K562 (cell line): ENCODE results near the gene ASCL2. TPM values are rescaled to one million over a fixed set of nuclear protein-coding genes. Genes with fewer than 3 reads are reported as not detected.
A peak's percentile ranks its signal among the peaks of the same experiment; 100 is the strongest.
"Not testable (repeated sequence)": the region's sequence is repeated elsewhere in the genome, so short reads cannot be mapped to it uniquely, and the experiment has no call there.

Source experiments
- ATAC-seq: fragments of 200-7000 bp; cut with Tn5 transposase; 3 replicates; pipeline ENCODE4 v1.9.1; 2020; ENCODE audit warnings: moderate library complexity
- BruUV-seq: library from RNA; stranded (reverse); fragments of 400-500 nt; replicated peaks from 2 replicates; lab custom pipeline; 2021; lab: Mats Ljungman, UMichigan
- CTCF ChIA-PET: fragments of 300-600 bp; formaldehyde crosslinking; extraction: SDS; loops from one replicate; lab custom pipeline; 2021; ENCODE audit warnings: low intra/inter-chr PET ratio; lab: Yijun Ruan, JAX
- POLR2A ChIA-PET: fragments of 300-600, 350-650 bp; sonication (Branson Sonifier 250); formaldehyde crosslinking; extraction: SDS; loops from one replicate; lab custom pipeline; 2021; ENCODE audit warnings: antibody characterized with exemption, inconsistent platforms; lab: Yijun Ruan, JAX
- DNase-seq, 4 experiments: peaks; one replicate each; pipeline versions ENCODE4 v3.0.0 to v3.0.0-alpha.2; 2011 to 2018; ENCODE audit warnings: low spot score in 3 of 4, mixed read lengths in 3 of 4; ENCODE audit errors: extremely low read depth in 1 of 4
- FAIRE-seq: peaks from 2 replicates; lab custom pipeline; 2011; peaks lifted over from hg19 to GRCh38; lab: Jason Lieb, UNC
- H2AFZ ChIP-seq: 2 replicates; pipeline ENCODE4 v1.6.0; 2011; ENCODE audit warnings: low read depth, low read length, control low read depth, inconsistent platforms
- H3K27ac ChIP-seq: fragments of 200-600 bp; 3 replicates; pipeline ENCODE4 v1.8.0; 2011; ENCODE audit warnings: low read depth, mild to moderate bottlenecking, control low read depth, inconsistent platforms, low read length, moderate library complexity, mixed read lengths; ENCODE audit errors: extremely low read depth
- H3K27me3 ChIP-seq, 2 experiments: fragments of 300-600 bp in 1 of 2; 2 replicates in 1 of 2; 3 replicates in 1 of 2; pipeline versions ENCODE4 v1.6.0 to v1.8.0; 2011; ENCODE audit warnings: inconsistent platforms in 2 of 2, low read length in 2 of 2, mild to moderate bottlenecking in 1 of 2, mixed read lengths in 1 of 2, moderate library complexity in 1 of 2; ENCODE audit not compliant: control insufficient read depth in 2 of 2, insufficient read depth in 2 of 2
- H3K36me3 ChIP-seq: fragments of 300-600 bp; 3 replicates; pipeline ENCODE4 v1.8.0; 2011; ENCODE audit warnings: mild to moderate bottlenecking, low read length, inconsistent platforms; ENCODE audit not compliant: control insufficient read depth, insufficient read depth
- H3K4me1 ChIP-seq, 2 experiments: fragments of 200-600 bp in 1 of 2; replicated peaks in 1 of 2; 2 replicates in 1 of 2; 3 replicates in 1 of 2; pipeline versions ENCODE4 v1.5.1 to v1.8.0; 2011; ENCODE audit warnings: inconsistent platforms in 2 of 2, low read length in 2 of 2, mild to moderate bottlenecking in 1 of 2, mixed read lengths in 1 of 2, moderate library complexity in 1 of 2; ENCODE audit not compliant: control insufficient read depth in 2 of 2, insufficient read depth in 2 of 2
- H3K4me2 ChIP-seq: 2 replicates; pipeline ENCODE4 v1.6.1; 2011; ENCODE audit warnings: low read length, control low read depth, inconsistent platforms, mixed read lengths; ENCODE audit not compliant: insufficient read depth
- H3K4me3 ChIP-seq: fragments of 200-600 bp; sonication (generic), shearing (Covaris generic); 2 replicates; pipeline ENCODE4 v1.5.1; 2016; ENCODE audit warnings: control low read depth, inconsistent platforms
- H3K79me2 ChIP-seq: fragments of 200-600 bp; 3 replicates; pipeline ENCODE4 v1.8.0; 2011; ENCODE audit warnings: low read length, inconsistent platforms; ENCODE audit not compliant: control insufficient read depth, insufficient read depth
- H3K9ac ChIP-seq, 2 experiments: 2 replicates each; pipeline versions ENCODE4 v1.6.0 to v1.6.1; 2011; ENCODE audit warnings: low read depth in 2 of 2, low read length in 2 of 2, control low read depth in 1 of 2, inconsistent platforms in 1 of 2, mild to moderate bottlenecking in 1 of 2, mixed read lengths in 1 of 2; ENCODE audit not compliant: insufficient read depth in 1 of 2
- H3K9me1 ChIP-seq: one replicate; pipeline ENCODE4 v1.6.0; 2011; ENCODE audit warnings: inconsistent platforms, mild to moderate bottlenecking, low read length, moderate library complexity; ENCODE audit not compliant: control insufficient read depth, insufficient read depth
- H3K9me3 ChIP-seq: replicated peaks from 2 replicates; pipeline ENCODE4 v1.5.1; 2011; ENCODE audit warnings: low read depth, low read length, inconsistent platforms; ENCODE audit not compliant: control insufficient read depth, insufficient read depth
- H4K20me1 ChIP-seq: replicated peaks from 2 replicates; pipeline ENCODE4 v1.6.1; 2011; ENCODE audit warnings: low read length, inconsistent platforms, mixed read lengths; ENCODE audit not compliant: control insufficient read depth, insufficient read depth
- CAMTA2 ChIP-seq: fragments of 250-450 bp; sonication (Bioruptor Pico); conservative IDR thresholded peaks from 2 replicates; pipeline ENCODE4 v1.5.1; 2022
- MED1 ChIP-seq: sonication (generic); formaldehyde crosslinking; IDR thresholded peaks from 2 replicates; pipeline ENCODE4 v1.8.1; 2023; ENCODE audit warnings: missing genetic modification reagents, borderline replicate concordance
- PHF20 ChIP-seq: fragments of 450-650 bp; IDR thresholded peaks from 2 replicates; pipeline ENCODE4 v1.6.1; 2018; ENCODE audit not compliant: partially characterized antibody
- RBM22 ChIP-seq: fragments of 200-400 bp; formaldehyde crosslinking; IDR thresholded peaks from 2 replicates; pipeline ENCODE4 v1.6.1; 2018; ENCODE audit warnings: low read length, low read depth; ENCODE audit not compliant: poor library complexity, severe bottlenecking
- SNIP1 ChIP-seq: fragments of 450-650 bp; IDR thresholded peaks from 2 replicates; pipeline ENCODE4 v1.7.1; 2017; ENCODE audit warnings: low read depth, mild to moderate bottlenecking
- WGBS: fragments of 100-300 bp; shearing (Covaris generic); methylation state at CpG from one replicate; pipeline ENCODE4 v1.1.6; 2016; ENCODE audit warnings: low coverage, mixed read lengths; ENCODE audit not compliant: insufficient coverage; ENCODE audit errors: missing lambda C conversion rate; 5-methylcytosine and 5-hydroxymethylcytosine counted together
- in situ Hi-C: fragments of 300-500 bp; cut with MboI; formaldehyde crosslinking; loops from 4 replicates; pipeline ENCODE4 v1.15.0; 2018; ENCODE audit warnings: inconsistent platforms, mixed read lengths
- intact Hi-C: fragments of 100-400 bp; cut with micrococcal nuclease; formaldehyde crosslinking; loops from 2 replicates; pipeline ENCODE4 v1.14.2; 2022
- polyA plus RNA-seq, 8 experiments: library from polyadenylated mRNA; depleted of rRNA in 4 of 8; stranded (reverse) in 5 of 8; unstranded in 3 of 8; fragments of >200 nt; fragmentation: Nextera tagmentation in 2 of 8; fragmentation: Illumina TruSeq in 1 of 8; extraction: Ambion mirVana in 2 of 8; extraction: Trizol in 1 of 8; gene quantifications; 2 replicates each; pipeline versions ENCODE4 v1.2.1 to v1.2.3, GENCODE V29; 2011 to 2014; ENCODE audit warnings: inconsistent platforms in 1 of 8, missing spikeins in 1 of 8
- total RNA-seq, 7 experiments: library from RNA; depleted of rRNA in 6 of 7; stranded (reverse); fragments of >200 nt in 6 of 7; fragmentation: Illumina TruSeq in 2 of 7; extraction: Trizol in 2 of 7; gene quantifications; 2 replicates each; pipeline versions ENCODE4 v1.2.1 to v1.2.3, GENCODE V29; 2011 to 2021; ENCODE audit warnings: low replicate concordance in 1 of 7
- TF ChIP-seq, protein P1 (sequence below): sonication (generic); formaldehyde crosslinking; IDR thresholded peaks from 2 replicates; pipeline ENCODE4 v1.8.1; 2023; ENCODE audit warnings: mild to moderate bottlenecking, missing genetic modification reagents
- TF ChIP-seq, protein P2 (sequence below): sonication (generic); formaldehyde crosslinking; IDR thresholded peaks from 2 replicates; pipeline ENCODE4 v1.8.0; 2022; ENCODE audit warnings: mild to moderate bottlenecking, missing genetic modification reagents

ASCL2 gene
- total and polyA plus RNA-seq, 9 of the 15 experiments (the other 6 are each of a cell fraction or from before 2014, with no cell fraction given): 0.11 to 1.4 (median 0.36) TPM; not detected in 2

DNA sequence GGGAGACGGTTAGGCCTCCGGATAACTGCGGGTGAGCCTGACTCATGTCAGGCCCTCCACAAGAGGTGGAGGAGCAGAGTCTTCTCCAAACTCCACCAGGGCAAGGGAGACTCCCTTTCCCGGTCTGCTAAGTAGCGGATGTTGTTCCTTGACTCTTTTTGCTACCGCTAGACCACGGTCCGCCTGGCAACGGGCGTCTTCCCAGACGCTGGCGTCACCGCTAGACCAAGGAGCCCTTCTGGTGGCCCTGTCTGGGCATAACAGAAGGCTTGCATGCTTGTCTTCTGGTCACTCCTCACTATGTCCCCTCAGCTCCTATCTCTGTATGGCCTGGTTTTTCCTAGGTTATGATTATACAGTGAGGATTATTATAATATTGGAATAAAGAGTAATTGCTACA is 16.0 kb upstream of the ASCL2 start:
- ATAC-seq, in situ Hi-C loops, H4K20me1 ChIP-seq, CTCF ChIA-PET, POLR2A ChIA-PET, H3K4me2 ChIP-seq, FAIRE-seq, intact Hi-C loops, H3K27ac ChIP-seq, DNase-seq, H3K4me3 ChIP-seq, H3K36me3 ChIP-seq, H3K9me3 ChIP-seq, H2AFZ ChIP-seq, H3K9me1 ChIP-seq, H3K79me2 ChIP-seq, BruUV-seq, H3K9ac ChIP-seq: not testable (repeated sequence)
- TF ChIP-seq, protein P1, sequence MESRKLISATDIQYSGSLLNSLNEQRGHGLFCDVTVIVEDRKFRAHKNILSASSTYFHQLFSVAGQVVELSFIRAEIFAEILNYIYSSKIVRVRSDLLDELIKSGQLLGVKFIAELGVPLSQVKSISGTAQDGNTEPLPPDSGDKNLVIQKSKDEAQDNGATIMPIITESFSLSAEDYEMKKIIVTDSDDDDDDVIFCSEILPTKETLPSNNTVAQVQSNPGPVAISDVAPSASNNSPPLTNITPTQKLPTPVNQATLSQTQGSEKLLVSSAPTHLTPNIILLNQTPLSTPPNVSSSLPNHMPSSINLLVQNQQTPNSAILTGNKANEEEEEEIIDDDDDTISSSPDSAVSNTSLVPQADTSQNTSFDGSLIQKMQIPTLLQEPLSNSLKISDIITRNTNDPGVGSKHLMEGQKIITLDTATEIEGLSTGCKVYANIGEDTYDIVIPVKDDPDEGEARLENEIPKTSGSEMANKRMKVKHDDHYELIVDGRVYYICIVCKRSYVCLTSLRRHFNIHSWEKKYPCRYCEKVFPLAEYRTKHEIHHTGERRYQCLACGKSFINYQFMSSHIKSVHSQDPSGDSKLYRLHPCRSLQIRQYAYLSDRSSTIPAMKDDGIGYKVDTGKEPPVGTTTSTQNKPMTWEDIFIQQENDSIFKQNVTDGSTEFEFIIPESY (CRISPR knock-in tag): peak; percentile 55; the same call in 1 of the 2 replicates
- peaks cover 14 to 21% of the 10 kb centered on the region in 2 experiments for H3K4me1 ChIP-seq
- 79% methylated on average over 9 of the region's 13 CpGs for WGBS
- peaks cover 0 to 20% of the 10 kb centered on the region in 2 experiments; a peak in 2 of 5 replicates for H3K27me3 ChIP-seq

DNA sequence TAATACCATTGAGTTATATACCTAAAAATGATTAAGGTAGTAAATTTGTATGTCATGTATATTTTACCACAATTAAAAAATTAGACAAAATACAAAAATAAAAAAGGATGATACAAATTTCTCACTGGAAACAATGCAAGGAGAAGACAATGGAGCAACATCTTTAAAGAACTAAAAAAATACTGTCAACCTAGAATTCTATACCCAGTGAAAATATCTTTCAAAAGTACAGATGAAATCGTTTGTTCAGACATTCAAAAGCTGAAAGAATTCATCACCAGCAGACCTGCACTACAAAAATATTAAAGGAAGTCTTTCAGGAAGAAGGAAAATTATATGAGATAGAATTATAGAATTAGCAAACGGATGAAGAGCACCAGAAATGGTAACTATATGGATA is 9.8 kb upstream of the ASCL2 start:
- no peak for DNase-seq
- ChIA-PET CTCF (no interaction called here), POLR2A (no interaction called here)
- peaks cover 3% of the 10 kb centered on the region; the same call in 1 of the 2 replicates for H3K9me3 ChIP-seq
- H3K4me2 ChIP-seq: no peak overlapping the region
- no peak for FAIRE-seq
- H3K79me2 ChIP-seq: no peaks in the 10 kb centered on the region
- H3K27ac ChIP-seq: no peak overlapping the region
- no peak overlapping the region for H3K4me3 ChIP-seq
- H3K9me1 ChIP-seq: no peaks in the 10 kb centered on the region
- peaks cover 0 to 9% of the 10 kb centered on the region in 2 experiments; a peak in 1 of 5 replicates for H3K27me3 ChIP-seq
- intact Hi-C loops: no loop called here
- WGBS: 4% methylated on average over 2 of the region's 2 CpGs
- ATAC-seq: no peak
- H3K36me3 ChIP-seq: no peaks in the 10 kb centered on the region
- no peak overlapping the region for H3K9ac ChIP-seq
- H3K4me1 ChIP-seq: peaks cover 4 to 8% of the 10 kb centered on the region in 2 experiments; a peak in 4 of 5 replicates
- BruUV-seq: no TSS peak
- no peaks in the 10 kb centered on the region for H4K20me1 ChIP-seq
- no peak overlapping the region for H2AFZ ChIP-seq
- in situ Hi-C loops: no loop called here
- TF ChIP-seq MED1 (CRISPR knock-in tag) (no peak), RBM22 (no peak), PHF20 (no peak), SNIP1 (no peak), CAMTA2 (CRISPR knock-in tag) (no peak)
- TF ChIP-seq, protein P2, sequence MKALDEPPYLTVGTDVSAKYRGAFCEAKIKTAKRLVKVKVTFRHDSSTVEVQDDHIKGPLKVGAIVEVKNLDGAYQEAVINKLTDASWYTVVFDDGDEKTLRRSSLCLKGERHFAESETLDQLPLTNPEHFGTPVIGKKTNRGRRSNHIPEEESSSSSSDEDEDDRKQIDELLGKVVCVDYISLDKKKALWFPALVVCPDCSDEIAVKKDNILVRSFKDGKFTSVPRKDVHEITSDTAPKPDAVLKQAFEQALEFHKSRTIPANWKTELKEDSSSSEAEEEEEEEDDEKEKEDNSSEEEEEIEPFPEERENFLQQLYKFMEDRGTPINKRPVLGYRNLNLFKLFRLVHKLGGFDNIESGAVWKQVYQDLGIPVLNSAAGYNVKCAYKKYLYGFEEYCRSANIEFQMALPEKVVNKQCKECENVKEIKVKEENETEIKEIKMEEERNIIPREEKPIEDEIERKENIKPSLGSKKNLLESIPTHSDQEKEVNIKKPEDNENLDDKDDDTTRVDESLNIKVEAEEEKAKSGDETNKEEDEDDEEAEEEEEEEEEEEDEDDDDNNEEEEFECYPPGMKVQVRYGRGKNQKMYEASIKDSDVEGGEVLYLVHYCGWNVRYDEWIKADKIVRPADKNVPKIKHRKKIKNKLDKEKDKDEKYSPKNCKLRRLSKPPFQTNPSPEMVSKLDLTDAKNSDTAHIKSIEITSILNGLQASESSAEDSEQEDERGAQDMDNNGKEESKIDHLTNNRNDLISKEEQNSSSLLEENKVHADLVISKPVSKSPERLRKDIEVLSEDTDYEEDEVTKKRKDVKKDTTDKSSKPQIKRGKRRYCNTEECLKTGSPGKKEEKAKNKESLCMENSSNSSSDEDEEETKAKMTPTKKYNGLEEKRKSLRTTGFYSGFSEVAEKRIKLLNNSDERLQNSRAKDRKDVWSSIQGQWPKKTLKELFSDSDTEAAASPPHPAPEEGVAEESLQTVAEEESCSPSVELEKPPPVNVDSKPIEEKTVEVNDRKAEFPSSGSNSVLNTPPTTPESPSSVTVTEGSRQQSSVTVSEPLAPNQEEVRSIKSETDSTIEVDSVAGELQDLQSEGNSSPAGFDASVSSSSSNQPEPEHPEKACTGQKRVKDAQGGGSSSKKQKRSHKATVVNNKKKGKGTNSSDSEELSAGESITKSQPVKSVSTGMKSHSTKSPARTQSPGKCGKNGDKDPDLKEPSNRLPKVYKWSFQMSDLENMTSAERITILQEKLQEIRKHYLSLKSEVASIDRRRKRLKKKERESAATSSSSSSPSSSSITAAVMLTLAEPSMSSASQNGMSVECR (CRISPR knock-in tag): no peak
